Thoracic aorta (tissue), 2 donors: ENCODE measurements around the gene AWAT2. TPM values are rescaled to one million over a fixed set of nuclear protein-coding genes. Genes with fewer than 3 reads are reported as not detected.

Experiments used
- ATAC-seq: fragments of 150-250 bp; one replicate; pipeline ENCODE4 v1.8.0; 2017; ENCODE audit warnings: low read depth; ENCODE audit not compliant: insufficient number of reproducible peaks, low FRiP score
- DNase-seq: peaks from one replicate; pipeline ENCODE4 v3.0.0-alpha.2; 2020; ENCODE audit warnings: low spot score
- H3K27ac ChIP-seq, 2 donors: fragments of 200-600 bp; sonication (generic); 1 replicate in 1 of 2; 2 replicates in 1 of 2; pipeline ENCODE4 v1.5.1; 2016; ENCODE audit warnings: mild to moderate bottlenecking in 2 of 2, moderate library complexity in 2 of 2
- H3K27me3 ChIP-seq: fragments of 200-600 bp; sonication (generic); replicated peaks from 2 replicates; pipeline ENCODE4 v1.6.0; 2016; ENCODE audit warnings: mild to moderate bottlenecking; ENCODE audit not compliant: insufficient read depth
- H3K36me3 ChIP-seq: fragments of 200-600 bp; sonication (generic); one replicate; pipeline ENCODE4 v1.5.1; 2016
- H3K4me1 ChIP-seq, 2 donors: fragments of 200-600 bp; sonication (generic); 1 replicate in 1 of 2; 2 replicates in 1 of 2; pipeline versions ENCODE4 v1.5.1 to v1.6.0; 2016; ENCODE audit warnings: low read depth in 2 of 2, mild to moderate bottlenecking in 1 of 2; ENCODE audit not compliant: control insufficient read depth in 1 of 2
- H3K4me3 ChIP-seq: fragments of 200-600 bp; sonication (generic); 2 replicates; pipeline ENCODE4 v1.5.1; 2016; ENCODE audit warnings: mild to moderate bottlenecking
- H3K9me3 ChIP-seq: fragments of 200-600 bp; sonication (generic); 2 replicates; pipeline ENCODE4 v1.5.1; 2016
- total RNA-seq, 2 donors: library from RNA; depleted of rRNA; stranded (reverse); fragments of >200 nt; gene quantifications; one replicate each; pipeline versions ENCODE4 v1.1.0 to v1.2.3, GENCODE V29; 2016
- TF ChIP-seq, protein P1 (sequence below): fragments of 200-600 bp; sonication (generic); IDR thresholded peaks from one replicate; pipeline ENCODE4 v1.5.1; 2019; ENCODE audit warnings: antibody characterized with exemption

The AWAT2 gene
- total RNA-seq, 2 donors from 2014 or later = not detected

DNA sequence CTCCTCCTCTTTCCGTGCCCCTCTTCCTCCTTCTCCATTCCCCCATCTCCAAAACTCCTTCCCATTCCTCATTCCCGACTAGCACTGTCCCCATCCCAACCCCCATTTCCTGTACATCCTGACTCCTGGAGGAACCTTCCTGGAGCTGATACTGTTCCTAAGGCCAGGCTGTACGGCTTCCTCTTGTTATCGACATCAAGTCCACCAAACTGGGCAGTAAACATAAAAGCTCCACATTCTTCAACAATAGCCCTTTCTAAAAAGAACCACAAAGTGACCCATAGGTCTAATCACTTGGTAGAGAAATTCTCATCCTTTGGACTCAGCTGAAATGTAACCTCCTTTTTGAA lies 22.9 kb downstream of the AWAT2 start:
- Histone ChIP-seq H3K4me3 (no peak overlapping the region), H3K4me1 (no peaks in the 10 kb centered on the region), H3K27me3 (no peaks in the 10 kb centered on the region), H3K27ac (no peak overlapping the region), H3K36me3 (no peaks in the 10 kb centered on the region), H3K9me3 (no peaks in the 10 kb centered on the region)
- TF ChIP-seq, protein P1, sequence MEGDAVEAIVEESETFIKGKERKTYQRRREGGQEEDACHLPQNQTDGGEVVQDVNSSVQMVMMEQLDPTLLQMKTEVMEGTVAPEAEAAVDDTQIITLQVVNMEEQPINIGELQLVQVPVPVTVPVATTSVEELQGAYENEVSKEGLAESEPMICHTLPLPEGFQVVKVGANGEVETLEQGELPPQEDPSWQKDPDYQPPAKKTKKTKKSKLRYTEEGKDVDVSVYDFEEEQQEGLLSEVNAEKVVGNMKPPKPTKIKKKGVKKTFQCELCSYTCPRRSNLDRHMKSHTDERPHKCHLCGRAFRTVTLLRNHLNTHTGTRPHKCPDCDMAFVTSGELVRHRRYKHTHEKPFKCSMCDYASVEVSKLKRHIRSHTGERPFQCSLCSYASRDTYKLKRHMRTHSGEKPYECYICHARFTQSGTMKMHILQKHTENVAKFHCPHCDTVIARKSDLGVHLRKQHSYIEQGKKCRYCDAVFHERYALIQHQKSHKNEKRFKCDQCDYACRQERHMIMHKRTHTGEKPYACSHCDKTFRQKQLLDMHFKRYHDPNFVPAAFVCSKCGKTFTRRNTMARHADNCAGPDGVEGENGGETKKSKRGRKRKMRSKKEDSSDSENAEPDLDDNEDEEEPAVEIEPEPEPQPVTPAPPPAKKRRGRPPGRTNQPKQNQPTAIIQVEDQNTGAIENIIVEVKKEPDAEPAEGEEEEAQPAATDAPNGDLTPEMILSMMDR = no peak
- ATAC-seq = no peak
- DNase-seq = no peak

DNA sequence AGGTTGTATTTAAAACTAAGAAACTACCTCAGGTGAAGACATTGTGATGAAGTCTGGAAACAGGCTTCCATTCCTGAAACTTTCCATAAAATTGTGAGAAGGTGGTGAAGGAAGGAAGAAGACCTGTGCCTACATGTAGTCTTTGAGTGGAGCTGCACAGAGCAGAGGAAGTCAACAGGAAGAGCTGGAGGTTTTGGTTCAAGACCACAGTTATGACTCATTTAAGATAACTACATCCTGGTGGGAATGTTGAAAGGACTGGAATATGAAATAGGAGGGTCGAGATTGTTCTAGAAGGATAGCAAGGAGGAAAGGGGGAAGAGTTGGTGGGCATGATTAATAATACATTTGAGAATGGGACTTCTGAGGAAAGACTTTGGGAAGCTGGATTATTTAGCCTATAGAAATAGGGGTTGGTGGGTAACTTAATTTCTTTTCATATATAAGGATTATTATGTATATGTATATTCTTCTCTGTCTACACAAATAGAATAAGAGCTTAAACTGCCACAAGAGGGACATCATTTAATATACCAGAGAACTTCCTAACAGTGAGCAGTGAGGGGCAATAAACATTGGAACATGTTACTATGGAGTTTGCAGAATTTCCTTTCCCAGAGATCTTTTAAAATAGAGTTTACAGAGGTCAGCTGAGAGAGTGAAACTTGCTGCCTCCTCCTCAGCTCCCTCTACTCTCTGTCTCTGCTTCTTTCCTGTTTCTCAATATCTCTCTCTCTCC lies 23.5 kb downstream of the AWAT2 start:
- Histone ChIP-seq H3K27ac (no peak overlapping the region), H3K4me3 (no peak overlapping the region), H3K4me1 (no peaks in the 10 kb centered on the region), H3K27me3 (no peaks in the 10 kb centered on the region), H3K36me3 (no peaks in the 10 kb centered on the region), H3K9me3 (no peaks in the 10 kb centered on the region)
- TF ChIP-seq, protein P1 = no peak
- DNase-seq (no peak), ATAC-seq (no peak)

DNA sequence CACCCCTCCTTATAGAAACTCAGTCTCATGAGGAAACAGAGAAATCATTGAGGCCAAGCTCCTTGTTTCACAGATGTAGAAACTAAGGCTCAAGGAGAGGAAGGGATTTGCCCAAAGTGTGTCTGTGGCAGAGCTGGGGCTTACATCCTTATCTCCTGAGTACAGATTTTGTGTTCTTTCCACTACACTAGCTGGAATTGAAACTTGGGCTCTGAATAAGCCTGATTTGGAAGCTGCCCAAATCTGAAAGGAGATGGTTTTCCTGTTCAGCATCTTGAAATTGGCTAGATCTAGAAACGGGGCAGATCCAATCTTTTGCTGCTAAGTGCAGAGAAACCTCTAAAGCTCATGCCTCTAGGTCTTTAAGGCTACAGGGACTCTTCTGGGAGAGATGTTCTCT lies 24.3 kb downstream of the AWAT2 start:
- no peak overlapping the region for H3K4me3 ChIP-seq
- TF ChIP-seq, protein P1 = no peak
- no peak for ATAC-seq
- no peak for DNase-seq
- no peak overlapping the region for H3K27ac ChIP-seq
- no peaks in the 10 kb centered on the region for H3K27me3 ChIP-seq
- no peaks in the 10 kb centered on the region for H3K9me3 ChIP-seq
- no peaks in the 10 kb centered on the region for H3K36me3 ChIP-seq
- no peaks in the 10 kb centered on the region for H3K4me1 ChIP-seq

DNA sequence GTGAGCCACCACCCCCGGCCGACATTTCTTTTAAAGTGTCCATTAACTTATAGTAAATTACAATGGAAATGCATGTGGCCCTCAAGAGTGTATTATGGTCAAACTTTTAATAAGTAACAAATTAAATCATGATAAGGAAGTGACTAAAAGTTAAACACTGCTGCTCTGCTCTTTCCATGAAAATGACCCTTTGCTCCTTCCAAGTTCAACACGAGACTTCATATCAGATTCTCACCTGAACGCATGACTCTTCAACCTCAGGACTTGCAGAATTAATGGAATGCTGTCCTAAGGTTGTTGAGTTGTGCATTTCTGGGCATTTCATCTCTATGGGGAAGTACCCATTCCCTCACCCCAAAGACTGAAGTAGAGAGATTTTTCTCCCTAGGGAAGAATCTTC lies 27.1 kb downstream of the AWAT2 start:
- Histone ChIP-seq H3K27ac (no peak overlapping the region), H3K9me3 (no peaks in the 10 kb centered on the region), H3K4me3 (no peak overlapping the region), H3K27me3 (no peaks in the 10 kb centered on the region), H3K36me3 (no peaks in the 10 kb centered on the region), H3K4me1 (no peaks in the 10 kb centered on the region)
- TF ChIP-seq, protein P1 = no peak
- DNase-seq (no peak), ATAC-seq (no peak)

DNA sequence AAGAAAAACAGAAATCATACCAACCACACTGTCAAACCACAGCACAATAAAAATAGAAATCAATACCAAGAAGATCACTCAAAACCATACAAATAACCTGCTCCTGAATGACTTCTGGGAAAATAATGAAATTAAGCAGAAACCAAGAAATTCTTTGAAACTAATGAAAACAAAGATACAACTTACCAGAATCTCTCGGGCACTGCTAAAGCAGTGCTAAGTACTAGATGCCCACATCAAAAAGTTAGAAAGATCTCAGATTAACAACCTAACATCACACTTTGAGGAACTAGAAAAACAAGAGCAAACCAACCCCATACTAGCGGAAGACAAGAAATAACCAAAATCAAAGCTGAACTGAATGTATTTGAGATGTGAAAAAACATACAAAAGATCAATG lies 33.2 kb downstream of the AWAT2 start:
- Histone ChIP-seq H3K4me1 (no peaks in the 10 kb centered on the region), H3K27me3 (no peaks in the 10 kb centered on the region), H3K27ac (no peak overlapping the region), H3K36me3 (no peaks in the 10 kb centered on the region), H3K4me3 (no peak overlapping the region), H3K9me3 (no peaks in the 10 kb centered on the region)
- no peak for DNase-seq
- no peak for ATAC-seq
- TF ChIP-seq, protein P1 = no peak
